Panc1 (cell line): ENCODE results near the gene TRIO.

Experiments
- POLR2AphosphoS5 ChIP-seq: IDR thresholded peaks from 2 replicates; pipeline ENCODE4 v1.6.1; 2012; ENCODE audit warnings: mild to moderate bottlenecking, low read depth, low read length, moderate library complexity
- SIN3A ChIP-seq: IDR thresholded peaks from 2 replicates; pipeline ENCODE4 v1.6.1; 2012; ENCODE audit warnings: low read depth, mild to moderate bottlenecking, low read length, moderate library complexity, borderline replicate concordance; ENCODE audit not compliant: insufficient read depth
- TCF7L2 ChIP-seq: IDR thresholded peaks from 2 replicates; pipeline ENCODE4 v1.6.1; 2011; ENCODE audit warnings: mild to moderate bottlenecking, low read depth, low read length, inconsistent platforms
- TF ChIP-seq, protein P1 (sequence below): fragments of 450-650 bp; IDR thresholded peaks from 2 replicates; pipeline ENCODE4 v1.5.1; 2017; ENCODE audit warnings: mild to moderate bottlenecking

DNA sequence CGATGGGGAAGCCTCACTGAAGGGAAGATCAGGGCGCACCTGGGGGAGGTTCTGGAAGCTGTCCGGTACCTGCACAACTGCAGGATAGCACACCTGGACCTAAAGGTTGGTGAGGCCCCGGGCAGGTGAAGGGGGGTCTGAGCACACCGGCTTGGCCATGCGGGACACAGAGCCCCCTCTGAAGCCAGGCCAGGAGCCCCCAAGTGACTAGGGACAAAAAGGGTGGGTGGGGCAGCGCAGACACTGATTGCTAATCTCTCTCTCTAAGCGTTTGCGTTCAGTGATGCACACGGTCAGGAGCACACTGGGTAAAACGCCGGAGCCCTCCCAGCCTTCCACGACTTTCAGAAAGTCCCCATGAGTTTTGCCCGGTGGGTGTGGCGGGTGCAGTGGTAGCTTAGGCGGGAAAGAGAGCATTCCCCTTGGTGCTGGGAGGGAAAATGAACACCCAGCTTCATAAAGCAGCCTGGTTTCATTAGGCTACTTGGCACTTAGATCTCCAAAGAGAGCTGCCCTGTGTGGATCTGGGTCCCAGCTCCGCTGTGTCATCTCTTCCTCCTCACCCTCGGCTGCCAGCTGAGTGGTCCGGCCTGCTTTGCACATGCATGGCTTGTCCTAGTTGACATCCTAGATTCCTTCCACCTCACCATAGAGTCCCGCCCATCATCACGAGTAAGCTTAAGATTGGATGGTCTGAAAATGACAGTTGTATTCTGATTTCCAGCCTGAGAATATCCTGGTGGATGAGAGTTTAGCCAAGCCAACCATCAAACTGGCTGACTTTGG, 364.2 kb downstream of the TRIO start:
- TF ChIP-seq, protein P1, sequence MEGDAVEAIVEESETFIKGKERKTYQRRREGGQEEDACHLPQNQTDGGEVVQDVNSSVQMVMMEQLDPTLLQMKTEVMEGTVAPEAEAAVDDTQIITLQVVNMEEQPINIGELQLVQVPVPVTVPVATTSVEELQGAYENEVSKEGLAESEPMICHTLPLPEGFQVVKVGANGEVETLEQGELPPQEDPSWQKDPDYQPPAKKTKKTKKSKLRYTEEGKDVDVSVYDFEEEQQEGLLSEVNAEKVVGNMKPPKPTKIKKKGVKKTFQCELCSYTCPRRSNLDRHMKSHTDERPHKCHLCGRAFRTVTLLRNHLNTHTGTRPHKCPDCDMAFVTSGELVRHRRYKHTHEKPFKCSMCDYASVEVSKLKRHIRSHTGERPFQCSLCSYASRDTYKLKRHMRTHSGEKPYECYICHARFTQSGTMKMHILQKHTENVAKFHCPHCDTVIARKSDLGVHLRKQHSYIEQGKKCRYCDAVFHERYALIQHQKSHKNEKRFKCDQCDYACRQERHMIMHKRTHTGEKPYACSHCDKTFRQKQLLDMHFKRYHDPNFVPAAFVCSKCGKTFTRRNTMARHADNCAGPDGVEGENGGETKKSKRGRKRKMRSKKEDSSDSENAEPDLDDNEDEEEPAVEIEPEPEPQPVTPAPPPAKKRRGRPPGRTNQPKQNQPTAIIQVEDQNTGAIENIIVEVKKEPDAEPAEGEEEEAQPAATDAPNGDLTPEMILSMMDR: no peak
- peak; percentile 32; the same call in 1 of the 2 replicates for TF ChIP-seq POLR2AphosphoS5
- no peak for TF ChIP-seq SIN3A
- TF ChIP-seq TCF7L2: no peak
